GM21528 (cell line): ENCODE measurements around the gene COL4A1.

Experiments used
- ATAC-seq: cut with Tn5 transposase; IDR thresholded peaks from one replicate; pipeline ENCODE4 v1.9.1; 2021; ENCODE audit warnings: mild to moderate bottlenecking, moderate library complexity; ENCODE audit not compliant: unreplicated experiment, low FRiP score

COL4A1 gene

DNA sequence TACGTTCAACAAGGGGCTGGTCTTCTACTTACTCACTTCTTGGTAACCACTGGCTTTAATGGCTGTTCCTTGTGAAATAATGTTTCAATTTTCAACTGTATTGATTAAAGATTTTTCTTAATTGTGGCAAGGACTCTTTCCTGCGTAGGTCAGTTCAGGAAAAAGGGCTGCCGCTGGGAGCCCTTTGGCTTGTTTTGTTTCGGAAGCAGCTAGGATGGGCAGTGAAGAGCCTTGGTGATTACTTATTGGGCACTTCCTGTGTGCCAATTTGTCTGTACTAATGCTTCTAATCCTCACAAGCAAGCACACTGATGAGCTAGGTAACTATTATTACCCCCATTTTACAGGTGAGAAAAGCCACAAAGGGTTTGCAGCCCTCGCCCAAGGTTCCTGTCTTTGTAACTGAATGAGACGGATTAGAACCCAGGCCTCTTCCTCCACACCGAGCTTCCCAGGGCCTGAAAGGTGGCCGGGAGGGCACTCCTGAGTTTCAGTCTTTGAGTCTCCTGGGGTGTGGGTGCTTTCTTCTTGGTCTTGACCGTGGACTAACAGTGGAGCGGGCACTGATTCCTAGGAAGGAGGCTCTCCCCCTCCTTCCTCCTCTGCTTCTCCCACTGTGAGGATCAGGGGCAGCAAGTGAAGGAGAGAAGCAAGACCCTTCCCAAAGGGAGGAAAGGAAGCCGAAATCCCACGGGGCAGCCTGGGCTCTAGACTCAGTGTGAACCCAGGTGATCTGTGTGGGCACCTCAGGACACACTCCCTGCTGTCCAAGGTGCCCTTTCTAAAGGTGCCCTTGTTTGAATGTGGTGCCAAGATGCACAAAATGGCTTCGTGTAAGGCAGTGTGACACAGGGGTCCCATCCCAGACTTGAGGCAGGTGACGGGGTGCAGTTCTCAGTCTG is 3.8 kb upstream of the COL4A1 start:
- ATAC-seq, result no peak

DNA sequence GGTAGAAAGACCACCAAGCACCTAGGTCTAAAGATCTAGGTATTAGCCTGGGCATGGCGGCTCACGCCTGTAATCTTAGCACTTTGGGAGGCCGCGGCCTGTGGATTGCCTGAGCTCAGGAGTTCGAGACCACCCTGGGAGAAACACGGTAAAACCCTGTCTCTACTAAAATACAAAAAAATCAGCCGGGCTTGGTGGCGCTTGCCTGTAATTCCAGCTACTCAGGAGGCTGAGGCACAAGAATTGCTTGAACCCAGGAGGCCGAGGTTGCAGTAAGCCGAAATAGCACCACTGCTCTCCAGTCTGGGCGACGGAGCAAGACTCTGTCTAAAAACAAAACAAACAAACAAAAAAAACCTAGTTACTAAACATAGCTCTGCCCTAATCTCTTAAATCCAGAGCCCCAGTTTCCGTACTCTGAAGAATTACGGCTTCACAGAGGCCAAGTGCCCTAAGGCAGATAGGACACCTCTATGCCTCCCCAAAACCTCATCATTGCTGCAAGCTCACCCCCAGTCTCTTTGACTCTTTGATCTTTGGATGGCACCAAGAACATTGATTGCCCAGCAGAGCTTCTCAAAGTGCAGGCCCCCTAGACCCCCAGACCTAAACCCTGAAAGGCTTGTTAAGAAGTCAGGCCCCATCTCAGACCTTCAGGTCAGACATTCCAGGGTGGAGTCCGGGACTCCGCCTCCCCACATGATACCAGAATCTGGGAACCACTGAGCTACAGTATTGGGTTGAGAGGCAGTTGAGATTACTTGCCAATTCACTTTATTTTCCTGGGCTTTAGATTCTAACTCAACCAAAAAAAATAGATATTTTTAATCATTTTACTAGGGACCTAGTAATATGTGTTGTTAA is 2.9 kb upstream of the COL4A1 start:
- ATAC-seq, result no peak

DNA sequence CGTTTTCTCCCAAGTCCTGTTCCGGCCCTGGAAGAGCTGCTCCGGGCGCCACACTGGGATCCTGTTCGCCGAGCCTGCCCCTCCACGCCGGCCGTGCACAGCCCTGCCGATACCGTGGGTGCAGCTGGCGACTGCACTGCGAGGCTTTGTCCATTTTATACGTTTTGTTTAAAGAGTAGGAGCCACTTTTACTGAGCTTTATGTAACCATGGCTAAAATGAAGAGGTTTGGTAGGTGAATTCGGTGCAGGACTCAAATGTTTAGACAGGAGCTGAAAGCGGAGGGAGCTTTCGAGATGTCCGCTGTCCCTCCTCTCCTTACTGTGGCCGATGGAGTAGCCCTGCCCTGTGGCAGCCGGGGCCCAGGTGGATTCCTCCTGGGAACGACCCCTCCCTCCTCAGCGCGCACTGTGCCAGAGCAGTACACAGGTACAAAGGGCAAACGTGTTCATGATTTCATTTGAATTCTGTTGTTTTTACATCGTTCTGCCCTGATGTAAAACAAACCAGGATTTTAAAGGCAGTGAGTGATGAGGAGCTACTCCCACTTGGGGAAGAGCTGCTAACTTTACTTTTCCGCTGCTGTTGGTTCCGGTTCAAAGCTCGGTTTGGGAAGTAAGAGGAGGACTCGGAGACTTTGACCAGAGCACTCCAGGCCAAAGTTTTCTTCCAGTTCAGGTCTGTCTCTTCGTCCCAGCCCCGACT is 1.9 kb upstream of the COL4A1 start:
- ATAC-seq, result no peak

DNA sequence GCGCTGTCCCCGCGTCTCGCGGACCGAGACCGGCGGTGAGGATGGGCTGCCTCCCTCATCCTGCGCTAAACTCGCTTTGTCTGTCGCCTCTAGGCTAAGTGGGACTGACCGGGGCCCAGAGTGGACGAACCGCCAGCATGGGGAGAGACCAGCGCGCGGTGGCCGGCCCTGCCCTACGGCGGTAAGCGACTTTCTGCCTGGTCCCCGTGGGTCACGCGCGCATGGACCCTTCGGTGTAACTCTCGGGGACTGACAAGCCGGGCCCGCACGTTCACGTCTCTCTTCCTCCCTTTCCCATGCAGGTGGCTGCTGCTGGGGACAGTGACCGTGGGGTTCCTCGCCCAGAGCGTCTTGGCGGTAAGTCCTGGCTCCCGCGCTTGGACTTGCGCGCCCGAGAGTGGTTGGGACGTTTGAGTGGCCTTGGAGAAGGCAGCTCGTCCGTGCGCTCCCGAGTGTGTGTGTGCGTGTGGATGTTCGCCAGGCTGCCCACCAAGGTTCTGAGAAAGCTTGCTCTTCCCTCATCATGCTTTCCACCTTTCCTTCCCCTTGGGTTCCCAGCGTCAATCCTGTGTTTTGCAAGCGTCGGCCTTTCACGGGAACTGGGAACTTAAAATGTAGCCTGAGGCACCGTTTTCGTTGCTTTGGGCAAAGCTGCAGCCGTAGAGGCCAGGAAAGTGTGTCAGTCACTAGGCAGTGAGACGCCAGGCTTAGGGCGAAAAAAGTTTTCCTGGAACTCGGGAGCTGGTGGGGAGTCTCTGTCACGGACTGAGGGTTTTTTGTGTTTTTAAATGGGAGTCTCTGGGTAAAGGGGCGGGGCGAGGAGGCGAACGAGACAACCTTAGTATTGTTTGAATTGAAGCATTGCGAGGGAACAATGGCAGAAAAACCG is 1.1 kb upstream of the COL4A1 start:
- no peak for ATAC-seq

DNA sequence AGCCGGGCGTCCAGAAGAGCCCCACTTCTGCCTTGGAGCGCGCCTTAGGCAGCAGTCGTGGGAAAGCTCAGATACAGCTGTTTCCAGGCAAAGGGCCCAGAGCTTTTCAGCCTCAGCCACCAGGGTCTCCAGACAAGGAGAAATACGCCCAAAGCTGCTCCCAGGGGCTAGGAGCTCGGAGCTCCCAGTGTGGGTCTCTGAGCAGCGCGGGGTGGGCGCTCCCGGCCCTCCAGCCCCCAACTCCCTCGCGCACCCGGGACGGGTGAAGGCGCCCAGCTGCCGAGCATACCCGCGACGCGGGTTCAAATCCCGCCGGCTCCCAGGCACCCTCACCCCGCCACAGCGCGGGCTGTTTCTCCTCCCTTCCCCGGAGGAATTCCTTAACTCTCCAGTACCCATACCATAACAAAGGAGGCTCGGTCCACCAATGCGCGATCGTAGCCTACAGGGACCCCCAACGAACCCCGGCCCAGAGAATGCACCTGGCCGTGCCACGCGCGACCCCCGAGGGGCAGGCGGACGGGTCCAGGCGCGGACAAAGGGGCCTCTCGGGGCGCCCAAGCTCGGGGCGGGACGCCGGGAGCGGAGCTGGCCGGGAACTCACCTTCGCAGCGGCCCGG is 507 bp downstream of the COL4A1 start:
- ATAC-seq, result no peak

DNA sequence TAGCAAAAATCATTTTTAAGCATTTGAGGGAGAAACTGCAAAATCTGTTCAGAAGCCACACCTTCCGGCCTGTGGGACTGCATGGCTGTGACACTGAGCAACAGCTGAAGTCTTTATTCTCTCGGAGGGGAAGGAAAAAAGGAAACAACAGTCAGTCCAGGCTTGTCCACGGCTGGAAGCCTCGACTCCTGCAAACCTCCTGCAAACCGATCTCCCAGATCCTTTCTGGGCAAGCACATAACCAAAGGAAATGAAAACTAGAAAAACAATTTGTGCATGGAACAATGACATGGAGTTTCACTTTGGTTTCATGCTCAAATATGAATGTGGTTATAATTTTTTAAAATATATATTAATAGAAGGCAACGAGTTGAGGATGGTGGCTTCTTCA is 1.0 kb downstream of the COL4A1 start:
- ATAC-seq, result no peak

DNA sequence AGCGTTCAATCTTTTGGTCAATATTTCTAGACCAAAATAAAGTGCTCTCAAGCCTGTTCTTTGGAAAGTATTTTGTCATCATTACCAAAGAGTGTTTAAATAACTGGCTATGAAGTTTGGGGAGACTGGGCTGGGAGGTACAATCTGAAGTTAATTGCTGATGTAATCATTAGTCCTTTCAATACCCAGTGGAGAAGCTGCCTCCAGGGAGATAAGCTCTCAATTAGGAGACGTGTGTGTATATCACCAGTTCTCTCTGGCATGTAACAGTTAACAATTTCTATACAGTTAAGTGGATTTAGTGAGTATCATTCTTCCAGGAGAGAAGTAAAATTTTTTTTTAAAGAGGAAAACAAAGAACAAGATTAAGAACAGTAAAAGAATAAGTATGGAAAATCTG is 1.4 kb downstream of the COL4A1 start:
- no peak for ATAC-seq

DNA sequence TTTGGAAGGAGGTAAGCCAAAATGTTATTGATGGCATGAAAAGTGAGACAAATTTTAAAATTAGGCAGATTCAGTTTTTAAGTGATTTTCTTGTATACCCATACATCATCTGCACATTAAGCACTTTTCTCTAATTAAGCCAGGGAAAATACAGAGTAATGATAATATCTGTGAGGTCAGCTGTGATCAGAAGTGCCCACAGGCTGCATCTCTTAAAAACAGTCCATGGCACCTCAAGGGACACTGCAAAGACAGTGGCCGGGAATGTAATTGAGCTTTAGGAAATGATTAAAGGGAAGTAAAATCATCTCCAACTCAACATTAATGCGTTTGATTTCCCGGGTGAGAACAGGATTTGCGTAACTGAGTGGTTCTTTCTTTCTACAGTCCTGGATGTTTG is 2.0 kb downstream of the COL4A1 start:
- no peak for ATAC-seq

DNA sequence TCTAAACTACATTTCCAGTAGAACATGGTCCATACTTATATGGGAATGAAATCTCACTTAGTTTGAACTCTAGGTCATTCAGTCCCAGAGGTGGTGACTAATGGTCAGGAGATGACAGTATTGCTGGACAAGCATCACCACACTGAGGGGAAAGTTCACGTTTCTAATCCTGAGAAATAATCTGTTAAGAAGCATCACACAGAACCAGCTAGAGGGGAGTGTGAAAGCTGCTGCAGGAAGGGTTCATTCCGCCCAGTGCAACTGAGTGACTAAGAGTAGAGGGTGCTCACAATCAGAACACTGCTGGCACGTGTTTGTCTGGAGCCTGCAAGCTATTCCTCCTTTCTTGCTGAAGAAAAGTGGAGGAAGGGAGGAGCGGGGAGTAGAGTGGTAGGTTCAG is 2.7 kb downstream of the COL4A1 start:
- no peak for ATAC-seq

DNA sequence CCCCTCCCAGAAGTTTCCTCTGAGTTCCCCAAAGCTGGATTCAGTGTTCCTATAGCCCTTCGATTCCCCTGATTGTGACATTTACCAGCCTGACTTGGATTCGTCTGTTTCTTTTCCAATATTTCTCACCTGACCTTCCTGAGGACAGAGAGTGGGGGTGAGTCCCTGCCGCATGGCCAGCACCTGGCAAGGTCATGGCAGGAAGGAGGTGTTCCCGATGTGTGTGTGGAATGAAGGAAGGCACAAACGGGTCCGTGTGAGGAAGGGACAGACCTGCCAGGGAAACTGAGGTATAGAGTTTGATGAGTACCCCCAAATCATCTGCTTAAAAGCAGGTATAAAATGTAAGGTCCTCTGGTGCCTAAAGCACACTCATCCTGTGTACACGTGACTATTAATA is 3.3 kb downstream of the COL4A1 start:
- ATAC-seq, result no peak

DNA sequence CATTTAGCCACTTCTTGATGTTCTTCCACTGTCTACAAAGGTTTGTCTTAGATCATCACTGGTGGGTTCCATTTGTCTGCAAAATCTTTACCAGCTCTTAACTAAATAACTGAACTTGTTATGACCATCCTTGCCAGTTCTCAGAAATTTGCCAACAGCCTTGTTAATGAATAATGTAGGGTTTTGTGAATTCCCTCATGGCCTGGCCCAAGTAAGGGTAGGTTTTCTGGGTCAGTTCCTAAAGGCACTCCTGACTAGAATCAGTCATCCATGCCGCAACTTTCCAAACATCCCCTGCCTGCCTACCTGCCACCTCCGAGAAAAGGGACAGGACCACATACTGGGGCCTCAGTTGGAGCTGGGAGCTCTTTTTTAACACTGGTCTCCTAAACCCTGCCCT is 4.0 kb downstream of the COL4A1 start:
- no peak for ATAC-seq

DNA sequence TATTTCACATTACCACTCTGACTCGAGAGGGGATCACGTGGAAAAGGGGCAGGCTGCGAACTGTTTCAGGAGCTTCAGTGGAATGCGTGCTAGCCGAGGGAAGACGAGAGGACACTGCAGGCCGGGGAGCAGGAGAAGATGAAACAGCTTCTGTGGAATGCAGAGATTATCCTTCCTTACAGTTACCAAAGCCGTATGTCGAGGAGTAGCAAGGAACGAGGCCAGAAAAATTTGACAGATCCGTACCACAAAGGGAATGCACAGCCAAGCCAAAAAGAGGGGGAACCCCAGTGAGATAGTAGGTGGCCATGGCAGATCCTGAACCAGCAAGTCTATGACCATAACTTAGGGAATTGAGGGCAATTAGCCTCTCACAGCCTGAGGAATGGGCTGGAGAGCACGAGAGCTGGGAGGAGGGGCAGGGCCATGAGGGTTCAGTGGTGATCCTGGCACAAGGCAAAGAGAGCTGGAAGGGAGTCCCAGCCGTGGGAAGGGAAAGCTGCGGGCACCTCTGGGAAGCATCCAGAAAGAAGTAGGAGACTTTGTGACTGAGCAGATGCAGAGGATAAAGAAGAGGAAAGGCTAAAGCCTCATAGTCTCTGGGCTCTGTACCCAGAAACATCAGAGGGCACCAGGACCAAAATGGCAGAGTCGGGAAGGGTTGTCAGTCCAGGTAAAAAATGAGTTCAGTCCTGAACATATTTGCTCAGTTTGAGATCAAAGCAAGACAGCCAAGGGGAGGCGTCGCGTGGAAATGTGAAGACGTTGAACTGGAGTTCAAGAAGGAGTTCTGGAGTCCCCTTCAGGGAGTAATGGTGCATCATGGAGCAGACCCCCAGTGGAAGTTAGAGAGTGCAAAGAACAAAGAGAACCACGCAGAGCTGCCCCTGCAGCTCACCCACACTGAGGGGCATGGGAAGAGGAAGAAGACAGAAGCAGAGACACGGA is 5.1 kb downstream of the COL4A1 start:
- no peak for ATAC-seq

DNA sequence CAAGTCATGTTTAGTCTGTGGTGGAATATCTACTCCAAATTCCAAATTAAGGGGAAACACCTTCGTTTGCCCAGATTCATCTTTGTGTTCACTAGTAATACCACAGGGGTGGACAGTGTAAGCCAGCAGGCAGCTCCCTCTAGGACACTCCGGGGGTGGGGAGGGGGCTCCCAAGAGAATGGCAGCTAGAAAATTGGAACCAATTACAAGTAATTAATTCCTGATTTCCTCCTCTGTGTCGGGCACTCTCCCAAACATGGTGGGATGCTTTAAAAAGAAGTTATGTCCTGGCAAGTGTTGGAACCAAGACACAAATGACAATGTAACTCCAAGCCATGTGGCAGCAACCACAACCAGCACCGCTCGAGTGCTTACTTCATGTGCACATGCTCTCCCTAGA is 5.9 kb downstream of the COL4A1 start:
- no peak for ATAC-seq

DNA sequence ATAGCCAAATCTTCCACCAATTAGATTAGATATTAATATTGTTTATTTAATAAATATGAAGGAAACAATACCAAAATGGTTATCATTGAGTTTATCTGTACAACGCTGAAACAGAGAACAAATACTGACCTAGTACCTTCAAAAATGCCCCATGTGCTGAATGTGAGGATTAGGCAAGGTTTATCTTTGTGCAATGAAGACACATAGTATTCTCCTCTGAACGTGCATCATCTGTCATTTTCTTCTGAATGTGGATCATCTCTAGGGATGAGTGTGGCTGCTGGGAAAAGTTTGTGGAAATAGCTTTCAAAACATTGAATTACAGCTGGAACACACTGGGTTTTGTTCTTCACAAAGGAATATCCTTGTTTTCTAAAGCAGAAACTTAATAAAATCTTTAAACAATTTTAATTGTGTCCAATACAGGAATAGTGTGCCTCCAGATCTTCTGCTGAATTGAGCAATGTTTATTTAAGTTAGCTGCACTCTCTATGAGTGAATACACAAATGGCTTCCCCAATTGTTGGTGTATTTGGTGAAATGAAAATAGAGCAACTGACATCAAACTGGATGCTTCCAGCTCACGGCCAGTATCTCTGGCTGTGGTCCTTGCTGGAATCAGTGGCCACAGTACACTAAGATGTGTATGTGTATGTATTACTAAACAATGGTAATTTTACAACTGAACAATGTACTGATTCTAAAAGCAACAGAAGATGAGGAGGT is 6.7 kb downstream of the COL4A1 start:
- no peak for ATAC-seq

DNA sequence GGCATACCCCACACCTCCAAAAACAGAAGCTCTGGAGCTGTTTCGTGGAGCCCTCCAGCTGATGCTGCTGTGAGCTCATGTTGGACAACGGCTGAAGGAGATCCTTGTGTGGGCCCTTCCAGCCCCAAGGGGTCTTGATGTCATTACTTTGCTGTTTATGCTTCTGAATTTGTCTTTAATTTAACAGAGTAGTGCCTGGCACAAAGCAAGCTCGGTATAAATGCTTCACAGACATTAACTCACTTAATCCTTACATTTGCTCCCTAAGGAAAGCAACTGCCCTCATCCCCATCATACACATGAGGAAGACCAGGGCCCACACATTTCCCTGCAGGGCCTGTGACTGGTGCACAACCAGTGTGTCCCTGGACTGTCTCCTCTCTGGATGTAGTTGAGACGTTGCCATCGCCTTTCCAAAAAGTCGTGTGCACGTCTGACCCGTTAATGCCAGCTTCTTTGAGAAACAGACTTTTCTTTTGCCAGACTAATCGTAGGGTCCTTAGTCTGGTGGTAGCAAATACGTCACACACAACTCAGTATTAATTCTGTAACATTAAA is 7.6 kb downstream of the COL4A1 start:
- ATAC-seq, result no peak

DNA sequence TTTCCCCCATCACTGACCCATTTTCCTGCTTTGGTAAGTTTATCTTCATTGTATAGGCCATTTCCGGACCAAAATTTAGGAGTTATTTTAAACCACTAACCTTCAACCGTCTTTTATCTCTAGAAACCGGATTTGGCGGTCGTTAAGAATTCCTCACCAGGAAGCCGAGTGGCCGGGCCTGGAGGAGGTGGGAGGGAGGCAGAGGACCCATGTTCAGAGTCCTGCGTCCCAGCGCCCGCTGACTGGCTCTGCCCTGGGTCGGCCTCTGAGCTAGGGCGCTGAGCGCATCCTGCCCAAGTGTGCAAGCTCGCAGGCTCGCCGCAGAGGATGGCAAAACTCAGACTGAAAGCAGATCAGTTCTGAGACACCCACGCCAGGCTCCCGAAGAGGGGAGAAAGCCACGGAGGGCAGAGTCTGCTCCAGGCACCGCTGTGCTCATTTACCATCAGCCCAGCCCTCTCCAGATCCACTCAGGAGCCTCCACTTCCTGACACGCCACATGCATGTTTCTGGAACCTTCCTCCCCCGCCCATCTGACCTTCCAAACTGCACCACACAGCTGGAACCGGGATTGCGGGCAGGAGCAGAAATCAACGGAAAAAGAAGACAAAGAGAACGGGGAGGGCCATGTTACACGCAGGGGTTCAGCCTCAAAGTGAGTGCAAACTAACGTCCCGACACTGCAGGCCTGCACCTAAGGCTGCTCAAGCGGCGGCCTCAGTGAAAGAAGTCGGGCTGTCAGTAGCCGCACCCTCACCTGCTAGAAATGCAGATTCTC is 8.3 kb downstream of the COL4A1 start:
- no peak for ATAC-seq
